ENCODE results near the gene EPDR1. TPM values are rescaled to one million over a fixed set of nuclear protein-coding genes. Genes with fewer than 3 reads are reported as not detected.

The EPDR1 gene
- polyA plus RNA-seq, 1 donor (not counting 4 experiments of a cell fraction or from before 2014, with no cell fraction given), result not detected

DNA sequence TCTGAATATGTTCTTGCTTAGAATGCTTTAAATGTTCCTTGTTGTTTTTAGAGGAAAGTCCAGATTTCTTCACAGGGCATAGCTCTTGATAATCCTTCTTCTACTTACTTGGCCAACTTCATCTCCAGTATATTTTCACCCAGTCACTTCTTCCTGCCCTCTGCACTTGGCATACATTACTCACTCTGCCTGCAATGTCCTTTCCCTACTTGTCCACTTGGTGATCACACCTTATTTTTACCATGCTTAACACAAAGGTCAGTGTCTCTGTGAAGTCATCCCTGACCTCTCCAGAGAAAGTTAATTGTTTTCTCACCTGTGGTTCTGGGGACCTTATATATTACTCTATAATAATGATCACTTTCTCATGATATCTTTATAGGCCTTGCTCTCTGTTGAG lies 27.1 kb upstream of the EPDR1 start:
- Histone ChIP-seq H3K9me3 (ENCODE audit: control insufficient read depth, low read depth, low read length) (no peaks in the 10 kb centered on the region), H3K36me3 (ENCODE audit: control insufficient read depth in 2 of 2, extremely low read depth in 1 of 2, insufficient read depth in 2 of 2, low read length in 2 of 2) (no peaks in the 10 kb centered on the region), H3K27ac (ENCODE audit: control insufficient read depth, insufficient read depth, low read length) (no peak overlapping the region), H3K9ac (ENCODE audit: control insufficient read depth, extremely low read depth, insufficient read depth, low read length) (no peak overlapping the region), H3K27me3 (ENCODE audit: control insufficient read depth, extremely low read depth, insufficient read depth, low read length) (no peaks in the 10 kb centered on the region), H3K4me3 (ENCODE audit: control insufficient read depth in 2 of 3, extremely low read depth in 1 of 3, insufficient read depth in 2 of 3, low read depth in 1 of 3, low read length in 3 of 3) (no peak overlapping the region), H3K9me1 (ENCODE audit: control insufficient read depth, extremely low read depth, insufficient read depth, low read length) (no peaks in the 10 kb centered on the region), H3K4me1 (ENCODE audit: control insufficient read depth, extremely low read depth, insufficient read depth, low read length) (no peaks in the 10 kb centered on the region), H4K20me1 (ENCODE audit: control insufficient read depth, extremely low read depth, insufficient read depth, low read length) (no peaks in the 10 kb centered on the region), H2AFZ (ENCODE audit: control insufficient read depth, low read length) (no peak overlapping the region), H3K79me2 (ENCODE audit: control insufficient read depth, insufficient read depth, low read length) (no peaks in the 10 kb centered on the region), H3K4me2 (ENCODE audit: control insufficient read depth, extremely low read depth, insufficient read depth, low read depth, low read length) (no peak overlapping the region)
- DNase-seq (ENCODE audit: low read depth, low spot score) (no peak), FAIRE-seq (no peak)
- dilution Hi-C loops (cut with MboI; ENCODE audit: extremely low pct_ligation_motif_present, low sequenced_read_pairs), result no loop called here
- no peak for TF ChIP-seq CTCF (optimal IDR thresholded peaks at IDR 0.05 in 1 of 3, IDR thresholded peaks at IDR 0.05 in 1 of 3, conservative IDR thresholded peaks at IDR 0.05 in 1 of 3; ENCODE audit: extremely low read depth in 1 of 3, insufficient read depth in 2 of 3, low read length in 3 of 3)
- no peak for TF ChIP-seq EZH2 (IDR thresholded peaks at IDR 0.05; ENCODE audit: low read length)

DNA sequence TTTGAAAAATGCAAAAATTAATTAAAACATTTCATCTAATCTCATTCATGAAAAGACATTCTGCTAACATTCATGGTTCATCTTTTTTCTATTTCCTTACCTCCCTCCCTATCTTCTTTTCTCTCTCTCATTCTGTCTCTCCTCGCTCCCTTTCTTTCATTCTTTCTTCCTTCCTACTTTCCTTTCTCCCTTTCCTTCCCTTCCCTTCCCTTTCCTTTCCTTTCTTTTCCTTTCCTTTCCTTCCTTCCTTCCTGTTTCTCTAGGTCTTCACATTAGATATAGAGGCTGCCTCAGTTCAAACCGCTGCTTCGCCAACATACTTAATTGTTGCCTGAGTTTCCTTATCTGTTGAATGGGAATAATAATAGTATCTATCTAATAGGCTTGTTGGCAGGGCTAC lies 25.8 kb upstream of the EPDR1 start:
- DNase-seq (ENCODE audit: low read depth, low spot score), result no peak
- dilution Hi-C loops (cut with MboI; ENCODE audit: extremely low pct_ligation_motif_present, low sequenced_read_pairs), result no loop called here
- Histone ChIP-seq H3K9ac (ENCODE audit: control insufficient read depth, extremely low read depth, insufficient read depth, low read length) (no peak overlapping the region), H3K4me1 (ENCODE audit: control insufficient read depth, extremely low read depth, insufficient read depth, low read length) (no peaks in the 10 kb centered on the region), H3K79me2 (ENCODE audit: control insufficient read depth, insufficient read depth, low read length) (no peaks in the 10 kb centered on the region), H3K9me3 (ENCODE audit: control insufficient read depth, low read depth, low read length) (no peaks in the 10 kb centered on the region), H3K27me3 (ENCODE audit: control insufficient read depth, extremely low read depth, insufficient read depth, low read length) (no peaks in the 10 kb centered on the region), H4K20me1 (ENCODE audit: control insufficient read depth, extremely low read depth, insufficient read depth, low read length) (no peaks in the 10 kb centered on the region), H3K4me2 (ENCODE audit: control insufficient read depth, extremely low read depth, insufficient read depth, low read depth, low read length) (no peak overlapping the region), H2AFZ (ENCODE audit: control insufficient read depth, low read length) (no peak overlapping the region), H3K27ac (ENCODE audit: control insufficient read depth, insufficient read depth, low read length) (no peak overlapping the region), H3K9me1 (ENCODE audit: control insufficient read depth, extremely low read depth, insufficient read depth, low read length) (no peaks in the 10 kb centered on the region), H3K36me3 (ENCODE audit: control insufficient read depth in 2 of 2, extremely low read depth in 1 of 2, insufficient read depth in 2 of 2, low read length in 2 of 2) (no peaks in the 10 kb centered on the region), H3K4me3 (ENCODE audit: control insufficient read depth in 2 of 3, extremely low read depth in 1 of 3, insufficient read depth in 2 of 3, low read depth in 1 of 3, low read length in 3 of 3) (no peak overlapping the region)
- FAIRE-seq, result no peak
- TF ChIP-seq CTCF (optimal IDR thresholded peaks at IDR 0.05 in 1 of 3, IDR thresholded peaks at IDR 0.05 in 1 of 3, conservative IDR thresholded peaks at IDR 0.05 in 1 of 3; ENCODE audit: extremely low read depth in 1 of 3, insufficient read depth in 2 of 3, low read length in 3 of 3), result no peak
